GM18526 (cell line): Measurements from ENCODE around the gene ANTXR2.

Source experiments
- POLR2A ChIP-seq: IDR thresholded peaks from 3 replicates; pipeline ENCODE4 v1.6.1; 2011; ENCODE audit not compliant: insufficient read length; ENCODE audit errors: extremely low read depth

ANTXR2 gene

DNA sequence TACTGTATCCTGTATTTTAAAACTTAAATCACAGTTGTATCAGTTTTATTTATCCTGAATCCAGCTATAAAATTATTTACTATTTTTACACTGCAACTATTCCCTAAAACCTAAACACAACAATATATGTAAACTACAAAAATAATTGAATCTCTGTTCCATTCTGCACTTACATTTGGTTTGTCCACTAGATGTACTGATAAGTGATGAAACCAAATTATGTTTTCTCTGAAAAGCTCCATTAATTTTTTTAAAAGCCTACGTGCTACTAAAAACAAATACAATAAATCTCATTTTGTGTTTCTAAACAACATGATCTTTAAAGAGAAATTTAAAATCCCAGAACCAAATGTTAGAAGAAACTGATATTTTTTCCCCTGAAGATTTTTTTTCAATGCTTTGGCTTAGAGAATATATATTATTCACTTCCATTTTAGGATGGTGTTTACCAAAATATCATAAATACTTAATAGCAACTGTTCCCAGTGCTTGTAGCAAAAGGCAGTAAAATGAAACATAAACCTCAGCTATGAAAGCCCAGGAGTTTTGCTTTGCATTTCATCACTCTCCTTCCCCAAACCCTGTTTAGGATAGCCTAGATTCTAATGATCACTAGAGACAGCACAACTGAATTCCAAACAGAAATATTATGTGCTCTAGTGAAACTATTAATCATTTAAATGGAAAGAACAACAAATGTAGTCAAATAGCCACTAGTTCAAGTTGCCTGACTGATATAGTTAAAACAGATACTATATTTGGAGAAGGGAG lies 19.7 kb downstream of the ANTXR2 start:
- no peak for TF ChIP-seq POLR2A

DNA sequence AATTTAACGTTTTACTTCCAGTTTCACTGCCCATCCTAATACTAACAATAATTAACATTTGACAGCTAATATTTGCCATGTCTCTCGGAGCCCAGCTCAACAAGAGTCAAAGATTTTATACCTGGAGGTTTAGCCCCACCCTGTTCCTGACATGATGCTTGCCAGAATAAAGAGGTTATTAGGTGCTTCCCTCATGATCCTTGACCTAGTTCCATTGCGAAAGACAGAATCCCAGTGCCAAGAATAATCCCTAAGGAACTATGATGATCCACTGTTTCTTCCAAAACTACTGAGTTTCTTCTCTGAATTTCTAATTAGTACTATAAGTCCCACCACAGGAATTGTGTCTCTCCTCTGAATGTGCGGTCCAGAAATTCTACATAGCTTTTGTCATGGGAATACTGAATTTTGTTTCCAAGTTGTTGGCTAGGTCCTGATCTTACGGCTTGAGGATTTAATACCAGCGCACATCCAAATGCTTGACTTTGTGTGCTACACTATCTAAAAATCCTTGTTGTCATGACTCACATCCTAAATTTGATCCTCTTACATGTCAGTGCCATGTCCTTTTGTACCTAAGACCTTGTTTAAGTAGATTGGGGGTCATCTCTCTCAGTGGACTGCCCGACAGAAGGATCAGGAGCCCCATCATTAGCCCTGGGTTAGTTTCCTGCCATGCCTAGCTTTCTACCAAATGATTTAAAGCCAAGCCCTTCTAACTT lies 23.1 kb downstream of the ANTXR2 start:
- TF ChIP-seq POLR2A = no peak

DNA sequence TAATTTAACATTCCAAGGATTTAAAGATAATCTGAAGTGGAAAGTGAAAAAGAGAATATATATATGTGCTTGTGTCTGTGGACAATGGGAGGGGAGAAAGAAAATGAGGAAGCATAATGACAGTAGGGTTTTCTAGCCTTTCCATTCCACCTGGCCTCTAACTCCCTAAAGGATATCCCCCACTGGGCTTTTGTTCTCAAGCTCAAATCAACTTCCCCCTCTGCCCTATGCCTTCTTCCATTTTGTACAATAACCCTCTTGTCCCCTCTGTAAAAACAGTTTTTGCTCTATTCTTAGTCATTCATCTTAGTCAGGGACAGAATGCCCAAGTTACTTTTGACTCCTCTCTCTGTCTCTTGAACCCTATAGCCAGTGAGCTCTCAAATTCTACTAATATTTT lies 23.6 kb downstream of the ANTXR2 start:
- TF ChIP-seq POLR2A = no peak

DNA sequence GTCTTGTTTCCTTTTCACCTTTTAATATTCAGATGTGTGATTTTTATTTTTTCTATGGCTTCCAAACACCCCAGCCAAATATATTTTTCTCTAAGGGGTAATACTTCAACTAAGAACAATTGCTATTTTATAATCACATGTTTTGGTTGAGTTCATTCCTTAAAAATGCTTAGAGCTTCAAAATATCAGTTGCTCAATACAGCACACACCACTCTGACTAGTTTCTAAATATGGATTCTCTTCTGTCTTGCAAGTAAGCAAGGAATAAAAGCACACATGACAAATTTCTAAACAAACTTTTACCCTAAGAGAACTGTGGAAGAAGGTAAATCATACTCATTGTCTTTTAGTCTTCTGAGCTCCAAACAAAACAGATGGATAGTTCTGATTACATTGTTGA lies 27.2 kb downstream of the ANTXR2 start:
- TF ChIP-seq POLR2A = no peak

DNA sequence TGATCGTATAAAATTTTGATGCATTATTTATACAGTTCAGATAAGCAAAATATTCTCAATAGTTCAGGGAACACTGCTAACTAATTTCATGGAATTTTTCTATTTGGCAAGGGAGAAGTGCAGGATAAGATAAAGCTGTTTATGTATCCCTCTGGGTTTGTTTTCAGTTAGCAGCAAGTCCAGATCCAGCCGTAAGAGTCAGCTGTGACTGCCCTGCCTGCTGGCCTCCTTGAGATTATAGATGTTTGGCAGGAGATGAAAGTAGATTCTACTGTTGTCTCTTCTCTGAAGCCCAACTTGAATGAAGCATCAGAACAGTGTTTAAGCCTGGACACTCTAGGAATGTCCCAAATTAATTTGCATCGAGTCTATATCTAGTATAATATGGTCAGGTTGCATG lies 29.5 kb downstream of the ANTXR2 start:
- TF ChIP-seq POLR2A = no peak

DNA sequence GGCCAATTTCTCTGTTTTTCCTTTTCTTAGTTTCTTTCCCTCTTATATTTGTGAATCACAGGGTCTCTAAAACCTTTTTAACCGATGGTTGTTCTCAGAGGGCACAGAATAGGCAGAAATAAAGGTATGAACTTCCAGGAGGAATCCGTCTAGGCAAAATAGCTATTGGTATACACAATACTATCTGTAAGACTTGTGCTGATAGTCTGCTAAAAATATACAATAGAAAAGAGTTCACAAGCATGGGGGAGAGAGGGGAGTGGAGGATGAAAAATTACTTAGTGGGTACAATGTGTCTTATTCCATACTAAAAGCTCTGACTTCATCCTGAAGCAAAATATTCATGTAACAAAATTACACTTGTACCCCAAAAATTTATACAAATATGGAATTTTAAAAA lies 30.2 kb downstream of the ANTXR2 start:
- no peak for TF ChIP-seq POLR2A

DNA sequence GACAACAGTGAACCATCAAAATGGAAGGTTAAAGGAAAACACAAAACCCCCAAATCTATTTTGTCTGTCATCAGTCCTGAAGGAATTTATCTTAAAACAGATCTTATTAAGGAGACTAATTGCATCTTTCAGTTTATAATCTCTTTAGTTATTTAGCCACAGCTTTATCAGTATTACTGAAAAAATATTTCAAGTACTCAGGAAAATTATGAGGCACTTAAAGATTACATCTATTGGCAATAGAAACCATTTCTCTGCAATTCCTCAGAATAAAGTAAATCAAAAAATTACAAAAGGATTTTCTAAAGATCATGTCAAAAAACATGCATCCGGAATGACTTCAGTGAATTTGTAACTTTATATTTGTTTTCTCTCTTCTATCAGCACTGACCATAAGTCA lies 35.2 kb downstream of the ANTXR2 start:
- TF ChIP-seq POLR2A = no peak

DNA sequence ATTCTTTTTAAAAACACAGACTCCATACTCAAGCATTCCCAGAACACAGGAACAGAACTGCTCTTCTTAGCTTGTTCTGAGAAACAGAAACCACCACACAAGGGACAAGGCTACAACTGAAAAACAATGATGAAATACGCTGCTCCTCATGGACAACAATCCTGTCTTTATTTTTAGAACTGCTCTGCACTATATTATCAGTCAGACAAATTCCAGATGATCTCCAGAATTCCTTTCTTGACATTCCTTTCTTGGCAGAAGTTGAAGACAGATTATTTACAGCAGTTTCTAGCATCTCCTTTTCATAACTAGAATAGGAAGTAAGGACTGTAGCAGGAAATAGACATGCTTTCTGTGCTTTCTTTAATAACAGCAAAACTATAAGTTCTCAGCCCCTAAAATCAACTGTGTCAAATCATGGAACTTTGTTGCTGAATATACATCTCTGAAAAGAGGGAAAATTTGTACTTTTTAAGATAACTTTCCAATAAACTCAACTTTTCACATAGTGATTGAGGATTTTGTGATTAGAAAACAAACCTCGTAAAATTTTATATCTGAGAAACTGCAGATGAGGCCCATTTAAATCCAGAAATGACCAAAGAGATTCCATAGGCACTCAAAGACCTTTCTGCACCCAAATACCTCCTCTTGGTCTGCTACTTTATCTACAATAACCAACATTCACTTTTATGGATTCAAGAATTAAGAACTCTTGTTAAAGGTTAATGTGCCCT lies 35.9 kb downstream of the ANTXR2 start:
- no peak for TF ChIP-seq POLR2A

DNA sequence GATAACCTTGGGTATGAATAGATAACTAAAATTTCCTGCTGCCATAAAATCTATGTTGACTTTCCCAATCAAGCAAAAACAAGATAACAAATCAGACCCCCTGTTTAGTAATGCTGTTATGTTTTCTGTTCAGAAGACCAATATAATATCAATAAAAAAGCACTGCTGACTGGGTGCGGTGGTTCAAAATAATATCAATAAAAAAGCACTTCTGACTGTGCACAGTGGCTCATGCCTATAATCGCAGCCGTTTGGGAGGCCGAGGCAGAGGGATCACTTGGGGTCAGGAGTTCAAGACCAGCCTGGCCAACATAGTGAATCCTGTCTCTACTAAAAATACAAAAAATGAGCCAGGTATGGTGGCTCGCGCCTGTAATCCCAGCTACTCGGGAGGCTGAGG lies 36.7 kb downstream of the ANTXR2 start:
- TF ChIP-seq POLR2A = no peak

DNA sequence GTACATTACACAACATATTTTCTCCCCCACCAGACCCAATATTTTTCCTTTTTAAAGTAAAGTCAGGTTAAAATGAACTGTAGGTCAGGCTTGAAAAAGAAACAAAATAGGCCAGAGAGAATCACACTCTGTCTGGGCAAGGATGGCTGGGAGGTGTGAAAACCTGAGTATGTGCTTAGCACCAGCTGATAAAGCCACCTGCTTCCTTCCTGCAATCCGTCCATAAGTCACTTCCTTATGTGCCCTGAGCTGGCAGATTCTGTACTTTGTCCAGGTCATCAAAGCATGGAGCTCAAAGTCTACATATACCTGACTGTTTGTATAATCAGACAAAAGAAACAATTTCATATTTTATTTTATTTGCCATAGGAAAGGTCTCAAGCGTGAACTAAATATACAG lies 37.7 kb downstream of the ANTXR2 start:
- TF ChIP-seq POLR2A = no peak

DNA sequence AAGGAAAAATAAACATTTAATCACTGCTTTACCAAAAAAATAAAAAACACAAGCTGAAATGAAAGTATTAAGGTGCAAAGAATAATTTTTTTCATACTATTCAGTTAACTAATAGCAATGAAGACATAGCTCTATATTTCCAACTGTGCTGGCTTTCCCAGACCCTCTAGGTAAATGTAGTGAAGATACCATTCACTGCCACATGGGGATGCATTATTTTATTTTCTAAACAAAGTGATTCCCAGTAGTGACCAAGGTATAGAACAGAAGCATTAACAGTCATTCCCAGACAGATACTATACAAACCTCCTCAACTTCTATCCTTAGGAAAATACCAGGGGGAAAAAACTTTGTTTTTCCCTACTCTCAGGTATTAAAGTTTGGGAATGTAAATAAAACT lies 39.4 kb downstream of the ANTXR2 start:
- TF ChIP-seq POLR2A = no peak

DNA sequence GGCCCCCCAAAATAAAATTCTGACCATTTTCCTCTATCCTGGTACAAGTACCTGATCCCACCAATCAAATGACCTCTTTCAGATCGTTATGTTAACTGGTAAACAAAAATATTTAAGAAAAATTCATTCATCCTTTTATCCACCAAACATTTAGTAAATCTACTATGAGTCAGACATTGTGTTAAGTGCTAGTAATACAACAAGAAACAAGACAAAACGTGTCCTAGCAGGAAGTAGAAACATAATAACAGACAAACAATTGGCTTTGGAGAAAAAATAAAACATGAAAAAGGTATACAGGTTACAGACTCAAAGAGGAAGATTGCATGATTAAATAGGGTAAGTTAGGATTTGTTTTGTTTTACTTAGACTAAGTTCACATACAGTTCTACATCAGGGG lies 43.7 kb downstream of the ANTXR2 start:
- no peak for TF ChIP-seq POLR2A

DNA sequence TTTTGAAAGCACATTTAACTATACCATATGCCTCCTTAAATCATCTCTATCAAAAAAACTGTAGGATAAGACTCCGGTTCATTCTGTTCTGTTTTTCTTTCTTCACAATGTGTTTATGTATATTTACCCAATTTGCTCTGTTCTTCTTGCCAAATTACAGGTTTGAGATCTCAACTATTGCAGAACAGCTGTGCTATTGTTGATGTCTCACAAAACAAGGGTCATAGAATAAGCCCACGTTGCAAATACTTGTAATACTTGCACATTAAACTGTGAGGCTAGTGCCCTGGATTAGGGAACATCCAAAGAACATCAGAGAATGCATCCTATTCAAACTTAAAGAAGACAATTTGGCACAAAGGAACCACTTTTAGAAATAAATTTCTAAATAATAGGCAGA lies 45.4 kb downstream of the ANTXR2 start:
- no peak for TF ChIP-seq POLR2A

DNA sequence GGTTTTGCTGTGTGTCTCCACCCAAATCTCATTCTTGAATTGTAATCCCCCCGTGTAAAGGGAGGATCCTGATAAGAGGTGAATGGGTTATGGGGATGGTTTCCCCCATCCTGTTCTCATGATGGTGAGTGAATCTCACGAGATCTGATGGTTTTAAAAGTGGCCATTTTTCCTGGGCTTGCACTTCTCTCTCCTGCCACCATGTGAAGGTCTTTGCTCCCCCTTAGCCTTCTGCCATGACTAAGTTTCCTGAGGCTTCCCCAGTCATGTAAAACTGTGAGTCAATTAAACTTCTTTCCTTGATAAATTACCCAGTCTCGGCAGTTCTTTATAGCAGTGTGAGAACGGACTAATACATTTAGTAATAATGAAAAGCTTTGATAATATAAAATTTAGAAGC lies 46.9 kb downstream of the ANTXR2 start:
- no peak for TF ChIP-seq POLR2A

DNA sequence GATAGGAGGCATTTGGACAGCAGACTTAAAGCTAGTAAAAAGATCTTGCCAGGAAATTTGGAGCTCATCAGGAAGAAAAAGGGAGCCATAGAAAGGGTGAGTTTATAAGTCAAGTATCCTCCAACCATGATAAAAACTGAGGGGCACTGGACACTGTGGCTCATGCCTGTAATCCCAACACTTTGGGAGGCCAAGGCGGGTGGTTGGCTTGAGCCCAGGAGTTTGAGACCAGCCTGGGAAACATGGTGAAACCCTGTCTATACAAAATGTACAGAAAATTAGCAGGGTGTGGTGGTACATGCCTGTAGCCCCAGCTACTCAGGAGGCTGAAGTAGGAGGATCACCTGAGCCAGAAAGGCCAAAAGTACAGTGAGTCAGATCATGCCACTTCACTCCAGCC lies 48.7 kb downstream of the ANTXR2 start:
- no peak for TF ChIP-seq POLR2A

DNA sequence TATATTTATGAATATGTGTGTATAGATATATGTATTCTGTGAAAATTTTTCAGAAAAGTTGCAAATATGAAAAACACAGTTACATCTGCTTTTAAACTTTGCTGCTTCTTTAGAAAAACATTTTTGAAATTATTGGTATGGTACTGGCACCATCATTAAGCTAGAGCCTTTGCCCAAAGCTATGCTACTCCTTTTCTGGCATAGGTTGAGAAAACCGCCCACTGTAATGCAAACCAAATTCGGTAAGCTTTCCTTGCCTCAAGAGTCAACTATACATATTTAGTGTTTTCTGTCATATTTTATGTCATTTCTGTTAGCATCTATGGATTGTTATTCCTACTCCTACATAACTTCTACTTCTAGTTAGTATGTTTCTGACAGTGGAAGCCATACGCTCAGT lies 50.7 kb downstream of the ANTXR2 start:
- no peak for TF ChIP-seq POLR2A
